K562 (cell line): ENCODE measurements around the gene CLIP1. TPM values are rescaled to one million over a fixed set of nuclear protein-coding genes. Genes with fewer than 3 reads are reported as not detected.

Experiments used
- CBFA2T3 ChIP-seq: fragments of 450-650 bp; IDR thresholded peaks from 2 replicates; pipeline ENCODE4 v1.6.1; 2017
- CCNT2 ChIP-seq: IDR thresholded peaks from 2 replicates; pipeline ENCODE4 v1.6.1; 2011; ENCODE audit warnings: borderline replicate concordance, low read depth, mild to moderate bottlenecking, moderate library complexity, mixed read lengths, low read length; ENCODE audit not compliant: insufficient read length; ENCODE audit errors: extremely low read depth
- CHCHD3 ChIP-seq: fragments of 250-450 bp; sonication (Bioruptor Pico); IDR thresholded peaks from 2 replicates; pipeline ENCODE4 v2.1.2; 2022; ENCODE audit warnings: mild to moderate bottlenecking
- E2F3 ChIP-seq: fragments of 250-450 bp; sonication (Bioruptor Pico); IDR thresholded peaks from 2 replicates; pipeline ENCODE4 v1.4.0; 2020; ENCODE audit warnings: mild to moderate bottlenecking
- EWSR1 ChIP-seq: fragments of 450-650 bp; IDR thresholded peaks from 2 replicates; pipeline ENCODE4 v1.6.1; 2018; ENCODE audit warnings: borderline replicate concordance, mild to moderate bottlenecking, low read depth, moderate library complexity; ENCODE audit not compliant: partially characterized antibody
- FOXA3 ChIP-seq, 2 experiments: fragments of 450-650 bp in 1 of 2; sonication (generic) in 1 of 2; formaldehyde crosslinking; IDR thresholded peaks in 1 of 2; conservative IDR thresholded peaks in 1 of 2; 2 replicates each; pipeline versions ENCODE4 v1.4.0 to v1.8.0; 2020 to 2022; ENCODE audit warnings: mild to moderate bottlenecking in 2 of 2, missing genetic modification reagents in 1 of 2
- ILK ChIP-seq: fragments of 450-650 bp; IDR thresholded peaks from 2 replicates; pipeline ENCODE4 v1.6.1; 2016; ENCODE audit warnings: missing genetic modification characterization, low read depth, mild to moderate bottlenecking, missing compliant biosample characterization, moderate library complexity, borderline replicate concordance
- KLF10 ChIP-seq: fragments of 250-450 bp; sonication (Bioruptor Pico); IDR thresholded peaks from 2 replicates; pipeline ENCODE4 v1.6.1; 2021; ENCODE audit warnings: matching md5 sums
- MAFF ChIP-seq: IDR thresholded peaks from 2 replicates; pipeline ENCODE4 v1.6.1; 2012; ENCODE audit warnings: low read length, improper control_type of control experiment
- POU5F1 ChIP-seq: fragments of 150-350 bp; IDR thresholded peaks from 2 replicates; pipeline ENCODE4 v1.6.1; 2014; ENCODE audit warnings: borderline replicate concordance, low read length, low read depth, mild to moderate bottlenecking; ENCODE audit not compliant: partially characterized antibody
- SUPT5H ChIP-seq: fragments of 450-650 bp; IDR thresholded peaks from 2 replicates; pipeline ENCODE4 v1.6.1; 2016
- TCF7 ChIP-seq: sonication (generic); IDR thresholded peaks from 2 replicates; pipeline ENCODE4 v1.6.1; 2016; ENCODE audit warnings: antibody characterized with exemption, borderline replicate concordance
- YY1 ChIP-seq, 3 experiments: IDR thresholded peaks; 2 replicates each; pipeline ENCODE4 v1.6.1; 2011; ENCODE audit warnings: low read length in 2 of 3, mild to moderate bottlenecking in 2 of 3, moderate library complexity in 2 of 3, borderline replicate concordance in 1 of 3, control low read depth in 1 of 3, low read depth in 1 of 3; ENCODE audit not compliant: insufficient read depth in 3 of 3, insufficient replicate concordance in 2 of 3, control insufficient read depth in 1 of 3, insufficient read length in 1 of 3; ENCODE audit errors: extremely low read depth in 1 of 3
- ZNF347 ChIP-seq: fragments of 450-650 bp; formaldehyde crosslinking; IDR thresholded peaks from 2 replicates; pipeline ENCODE4 v1.4.0; 2020; ENCODE audit warnings: low read depth, mild to moderate bottlenecking, moderate library complexity
- polyA plus RNA-seq, 8 experiments: library from polyadenylated mRNA; depleted of rRNA in 4 of 8; stranded (reverse) in 5 of 8; unstranded in 3 of 8; fragments of >200 nt; fragmentation: Nextera tagmentation in 2 of 8; fragmentation: Illumina TruSeq in 1 of 8; extraction: Ambion mirVana in 2 of 8; extraction: Trizol in 1 of 8; gene quantifications; 2 replicates each; pipeline versions ENCODE4 v1.2.1 to v1.2.3, GENCODE V29; 2011 to 2014; ENCODE audit warnings: inconsistent platforms in 1 of 8, missing spikeins in 1 of 8
- total RNA-seq, 7 experiments: library from RNA; depleted of rRNA in 6 of 7; stranded (reverse); fragments of >200 nt in 6 of 7; fragmentation: Illumina TruSeq in 2 of 7; extraction: Trizol in 2 of 7; gene quantifications; 2 replicates each; pipeline versions ENCODE4 v1.2.1 to v1.2.3, GENCODE V29; 2011 to 2021; ENCODE audit warnings: low replicate concordance in 1 of 7
- TF ChIP-seq, protein P1 (sequence below), 3 experiments: fragments of 200-800 bp in 1 of 3; sonication (Bioruptor generic) in 1 of 3; sonication (generic) in 1 of 3; formaldehyde crosslinking in 1 of 3; IDR thresholded peaks; 2 replicates each; pipeline versions ENCODE4 v1.6.1 to v1.8.0; 2016 to 2022; ENCODE audit warnings: mild to moderate bottlenecking in 2 of 3, missing compliant biosample characterization in 2 of 3, missing genetic modification characterization in 2 of 3, missing genetic modification reagents in 1 of 3
- TF ChIP-seq, protein P2 (sequence below): sonication (generic); formaldehyde crosslinking; IDR thresholded peaks from 2 replicates; pipeline ENCODE4 v1.8.0; 2022; ENCODE audit warnings: mild to moderate bottlenecking, missing genetic modification reagents
- TF ChIP-seq, protein P3 (sequence below): fragments of 250-450 bp; sonication (Bioruptor Pico); IDR thresholded peaks from 2 replicates; pipeline ENCODE4 v1.5.0; 2021
- TF ChIP-seq, protein P4 (sequence below): fragments of 450-650 bp; IDR thresholded peaks from 2 replicates; pipeline ENCODE4 v1.6.1; 2016; ENCODE audit warnings: antibody characterized with exemption
- TF ChIP-seq, protein P5 (sequence below): fragments of 450-650 bp; IDR thresholded peaks from 2 replicates; pipeline ENCODE4 v1.6.1; 2016; ENCODE audit warnings: missing biosample characterization, missing genetic modification characterization

The CLIP1 gene
- total and polyA plus RNA-seq, 9 of the 15 experiments (the other 6 are each of a cell fraction or from before 2014, with no cell fraction given), result 5.8 to 33.9 (median 27.6) TPM

DNA sequence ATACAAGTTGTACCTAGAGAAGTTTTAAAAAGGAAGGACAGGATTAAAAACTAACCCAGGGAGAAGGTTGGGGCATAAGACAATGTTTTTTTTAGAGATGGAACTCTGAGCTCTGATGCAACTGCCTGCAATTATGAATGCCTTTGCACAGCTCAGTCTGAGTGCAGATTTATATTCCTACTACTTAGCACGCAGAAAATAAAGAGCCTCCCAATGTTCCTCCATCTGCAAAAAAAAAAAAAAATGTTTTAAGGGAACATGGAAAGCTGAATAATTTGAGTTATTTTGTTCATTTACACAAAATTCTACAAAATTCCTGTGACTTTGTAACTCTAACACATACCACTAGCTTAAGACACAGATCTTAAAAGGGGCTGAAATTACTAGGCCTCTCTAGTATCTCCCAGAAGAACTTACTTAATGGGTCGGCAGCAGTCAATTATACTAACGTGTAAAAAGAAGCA, 15.7 kb downstream of the CLIP1 start (continued):
- TF ChIP-seq, protein P1, sequence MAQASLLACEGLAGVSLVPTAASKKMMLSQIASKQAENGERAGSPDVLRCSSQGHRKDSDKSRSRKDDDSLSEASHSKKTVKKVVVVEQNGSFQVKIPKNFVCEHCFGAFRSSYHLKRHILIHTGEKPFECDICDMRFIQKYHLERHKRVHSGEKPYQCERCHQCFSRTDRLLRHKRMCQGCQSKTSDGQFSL (CRISPR knock-in tag; IDR thresholded peaks at IDR 0.05), result no peak
- TF ChIP-seq, protein P1 (tag; IDR thresholded peaks at IDR 0.05), result no peak; a peak in 1 of 4 replicates
- TF ChIP-seq, protein P2, sequence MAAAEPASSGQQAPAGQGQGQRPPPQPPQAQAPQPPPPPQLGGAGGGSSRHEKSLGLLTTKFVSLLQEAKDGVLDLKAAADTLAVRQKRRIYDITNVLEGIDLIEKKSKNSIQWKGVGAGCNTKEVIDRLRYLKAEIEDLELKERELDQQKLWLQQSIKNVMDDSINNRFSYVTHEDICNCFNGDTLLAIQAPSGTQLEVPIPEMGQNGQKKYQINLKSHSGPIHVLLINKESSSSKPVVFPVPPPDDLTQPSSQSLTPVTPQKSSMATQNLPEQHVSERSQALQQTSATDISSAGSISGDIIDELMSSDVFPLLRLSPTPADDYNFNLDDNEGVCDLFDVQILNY, result no peak
- no peak for TF ChIP-seq YY1 (IDR thresholded peaks at IDR 0.05; ENCODE audit: borderline replicate concordance in 1 of 3, control insufficient read depth in 1 of 3, extremely low read depth in 1 of 3, insufficient read depth in 3 of 3, insufficient read length in 1 of 3, insufficient replicate concordance in 2 of 3, low read depth in 1 of 3, low read length in 2 of 3)
- TF ChIP-seq, protein P3, sequence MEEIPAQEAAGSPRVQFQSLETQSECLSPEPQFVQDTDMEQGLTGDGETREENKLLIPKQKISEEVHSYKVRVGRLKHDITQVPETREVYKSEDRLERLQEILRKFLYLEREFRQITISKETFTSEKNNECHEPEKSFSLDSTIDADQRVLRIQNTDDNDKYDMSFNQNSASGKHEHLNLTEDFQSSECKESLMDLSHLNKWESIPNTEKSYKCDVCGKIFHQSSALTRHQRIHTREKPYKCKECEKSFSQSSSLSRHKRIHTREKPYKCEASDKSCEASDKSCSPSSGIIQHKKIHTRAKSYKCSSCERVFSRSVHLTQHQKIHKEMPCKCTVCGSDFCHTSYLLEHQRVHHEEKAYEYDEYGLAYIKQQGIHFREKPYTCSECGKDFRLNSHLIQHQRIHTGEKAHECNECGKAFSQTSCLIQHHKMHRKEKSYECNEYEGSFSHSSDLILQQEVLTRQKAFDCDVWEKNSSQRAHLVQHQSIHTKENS (CRISPR knock-in tag), result no peak
- no peak for TF ChIP-seq TCF7
- TF ChIP-seq CBFA2T3, result no peak
- TF ChIP-seq, protein P4, sequence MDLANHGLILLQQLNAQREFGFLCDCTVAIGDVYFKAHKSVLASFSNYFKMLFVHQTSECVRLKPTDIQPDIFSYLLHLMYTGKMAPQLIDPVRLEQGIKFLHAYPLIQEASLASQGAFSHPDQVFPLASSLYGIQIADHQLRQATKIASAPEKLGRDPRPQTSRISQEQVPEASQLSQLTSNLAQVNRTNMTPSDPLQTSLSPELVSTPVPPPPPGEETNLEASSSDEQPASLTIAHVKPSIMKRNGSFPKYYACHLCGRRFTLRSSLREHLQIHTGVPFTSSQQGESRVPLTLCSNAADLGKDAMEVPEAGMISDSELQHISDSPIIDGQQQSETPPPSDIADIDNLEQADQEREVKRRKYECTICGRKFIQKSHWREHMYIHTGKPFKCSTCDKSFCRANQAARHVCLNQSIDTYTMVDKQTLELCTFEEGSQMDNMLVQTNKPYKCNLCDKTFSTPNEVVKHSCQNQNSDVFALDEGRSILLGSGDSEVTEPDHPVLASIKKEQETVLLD, result no peak
- no peak for TF ChIP-seq MAFF
- TF ChIP-seq SUPT5H, result no peak
- TF ChIP-seq E2F3 (CRISPR knock-in tag), result no peak
- peak; percentile 41; the same call in 1 of the 2 replicates for TF ChIP-seq ILK
- TF ChIP-seq, protein P5, sequence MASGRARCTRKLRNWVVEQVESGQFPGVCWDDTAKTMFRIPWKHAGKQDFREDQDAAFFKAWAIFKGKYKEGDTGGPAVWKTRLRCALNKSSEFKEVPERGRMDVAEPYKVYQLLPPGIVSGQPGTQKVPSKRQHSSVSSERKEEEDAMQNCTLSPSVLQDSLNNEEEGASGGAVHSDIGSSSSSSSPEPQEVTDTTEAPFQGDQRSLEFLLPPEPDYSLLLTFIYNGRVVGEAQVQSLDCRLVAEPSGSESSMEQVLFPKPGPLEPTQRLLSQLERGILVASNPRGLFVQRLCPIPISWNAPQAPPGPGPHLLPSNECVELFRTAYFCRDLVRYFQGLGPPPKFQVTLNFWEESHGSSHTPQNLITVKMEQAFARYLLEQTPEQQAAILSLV, result peak; percentile 89
- TF ChIP-seq KLF10 (CRISPR knock-in tag), result no peak
- no peak for TF ChIP-seq POU5F1
- TF ChIP-seq CCNT2, result no peak
- TF ChIP-seq ZNF347 (CRISPR knock-in tag), result no peak
- no peak for TF ChIP-seq CHCHD3 (CRISPR knock-in tag)
- no peak for TF ChIP-seq EWSR1
- no peak for TF ChIP-seq FOXA3 (CRISPR knock-in tag; conservative IDR thresholded peaks at IDR 0.05 in 1 of 2, IDR thresholded peaks at IDR 0.05 in 1 of 2)
